ENCODE data around the gene DRAM2. TPM values are rescaled to one million over a fixed set of nuclear protein-coding genes. Genes with fewer than 3 reads are reported as not detected.

Gene DRAM2
- total RNA-seq, 1 experiment from 2014 or later, result 15.7 TPM

DNA sequence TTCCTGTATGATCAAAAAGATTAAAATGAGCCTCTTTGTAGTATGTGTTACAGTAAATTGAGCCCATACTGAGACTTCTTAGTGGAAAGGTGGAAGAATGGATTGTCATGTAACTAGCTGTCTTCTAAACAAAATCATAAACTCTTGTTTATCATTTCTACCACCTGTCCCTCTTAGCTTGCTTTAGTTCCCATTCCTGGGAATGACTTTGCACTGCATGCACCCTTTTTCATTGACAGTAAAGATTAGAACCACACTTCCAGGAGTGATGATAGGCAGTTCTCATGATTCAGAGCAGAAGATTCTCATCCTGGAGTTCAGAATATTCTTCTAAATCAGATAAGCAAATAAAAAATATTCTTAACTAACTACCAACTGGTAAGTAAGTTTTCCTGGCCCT, 32.6 kb upstream of the DRAM2 start:
- no peaks in the 10 kb centered on the region; the same call in 1 of the 2 replicates for H3K36me3 ChIP-seq (ENCODE audit: control insufficient read depth, insufficient read depth, low read length)
- H3K27me3 ChIP-seq (ENCODE audit: control insufficient read depth, insufficient read depth, low read length), result no peaks in the 10 kb centered on the region
- no TSS peak for BruUV-seq (replicated peaks)
- no peak overlapping the region for H3K4me3 ChIP-seq (ENCODE audit: low read depth in 2 of 2, low read length in 2 of 2)
- no peak for ATAC-seq
- H3K27ac ChIP-seq (ENCODE audit: low read length), result no peak overlapping the region
- intact Hi-C loops (cut with micrococcal nuclease; ENCODE audit: unreplicated experiment), result no loop called here
- no peaks in the 10 kb centered on the region for H3K9me3 ChIP-seq (ENCODE audit: control insufficient read depth, insufficient read depth, low read depth, low read length)
- in situ Hi-C loops (cut with HindIII; ENCODE audit: low pct_unique_long_range_greater_than_20kb, low sequenced_read_pairs), result no loop called here
- DNase-seq (ENCODE audit: low read depth, low spot score), result no peak
- POLR2A ChIA-PET, result no interaction called here
- TF ChIP-seq POLR2AphosphoS5 (IDR thresholded peaks at IDR 0.05; ENCODE audit: low read depth, low read length) (no peak), SIN3A (IDR thresholded peaks at IDR 0.05; ENCODE audit: borderline replicate concordance, insufficient read depth, low read depth, low read length) (no peak), TCF7L2 (IDR thresholded peaks at IDR 0.05; ENCODE audit: low read depth, low read length) (no peak)
- TF ChIP-seq, protein P1, sequence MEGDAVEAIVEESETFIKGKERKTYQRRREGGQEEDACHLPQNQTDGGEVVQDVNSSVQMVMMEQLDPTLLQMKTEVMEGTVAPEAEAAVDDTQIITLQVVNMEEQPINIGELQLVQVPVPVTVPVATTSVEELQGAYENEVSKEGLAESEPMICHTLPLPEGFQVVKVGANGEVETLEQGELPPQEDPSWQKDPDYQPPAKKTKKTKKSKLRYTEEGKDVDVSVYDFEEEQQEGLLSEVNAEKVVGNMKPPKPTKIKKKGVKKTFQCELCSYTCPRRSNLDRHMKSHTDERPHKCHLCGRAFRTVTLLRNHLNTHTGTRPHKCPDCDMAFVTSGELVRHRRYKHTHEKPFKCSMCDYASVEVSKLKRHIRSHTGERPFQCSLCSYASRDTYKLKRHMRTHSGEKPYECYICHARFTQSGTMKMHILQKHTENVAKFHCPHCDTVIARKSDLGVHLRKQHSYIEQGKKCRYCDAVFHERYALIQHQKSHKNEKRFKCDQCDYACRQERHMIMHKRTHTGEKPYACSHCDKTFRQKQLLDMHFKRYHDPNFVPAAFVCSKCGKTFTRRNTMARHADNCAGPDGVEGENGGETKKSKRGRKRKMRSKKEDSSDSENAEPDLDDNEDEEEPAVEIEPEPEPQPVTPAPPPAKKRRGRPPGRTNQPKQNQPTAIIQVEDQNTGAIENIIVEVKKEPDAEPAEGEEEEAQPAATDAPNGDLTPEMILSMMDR (IDR thresholded peaks at IDR 0.05), result no peak
- TF ChIP-seq, protein P2, sequence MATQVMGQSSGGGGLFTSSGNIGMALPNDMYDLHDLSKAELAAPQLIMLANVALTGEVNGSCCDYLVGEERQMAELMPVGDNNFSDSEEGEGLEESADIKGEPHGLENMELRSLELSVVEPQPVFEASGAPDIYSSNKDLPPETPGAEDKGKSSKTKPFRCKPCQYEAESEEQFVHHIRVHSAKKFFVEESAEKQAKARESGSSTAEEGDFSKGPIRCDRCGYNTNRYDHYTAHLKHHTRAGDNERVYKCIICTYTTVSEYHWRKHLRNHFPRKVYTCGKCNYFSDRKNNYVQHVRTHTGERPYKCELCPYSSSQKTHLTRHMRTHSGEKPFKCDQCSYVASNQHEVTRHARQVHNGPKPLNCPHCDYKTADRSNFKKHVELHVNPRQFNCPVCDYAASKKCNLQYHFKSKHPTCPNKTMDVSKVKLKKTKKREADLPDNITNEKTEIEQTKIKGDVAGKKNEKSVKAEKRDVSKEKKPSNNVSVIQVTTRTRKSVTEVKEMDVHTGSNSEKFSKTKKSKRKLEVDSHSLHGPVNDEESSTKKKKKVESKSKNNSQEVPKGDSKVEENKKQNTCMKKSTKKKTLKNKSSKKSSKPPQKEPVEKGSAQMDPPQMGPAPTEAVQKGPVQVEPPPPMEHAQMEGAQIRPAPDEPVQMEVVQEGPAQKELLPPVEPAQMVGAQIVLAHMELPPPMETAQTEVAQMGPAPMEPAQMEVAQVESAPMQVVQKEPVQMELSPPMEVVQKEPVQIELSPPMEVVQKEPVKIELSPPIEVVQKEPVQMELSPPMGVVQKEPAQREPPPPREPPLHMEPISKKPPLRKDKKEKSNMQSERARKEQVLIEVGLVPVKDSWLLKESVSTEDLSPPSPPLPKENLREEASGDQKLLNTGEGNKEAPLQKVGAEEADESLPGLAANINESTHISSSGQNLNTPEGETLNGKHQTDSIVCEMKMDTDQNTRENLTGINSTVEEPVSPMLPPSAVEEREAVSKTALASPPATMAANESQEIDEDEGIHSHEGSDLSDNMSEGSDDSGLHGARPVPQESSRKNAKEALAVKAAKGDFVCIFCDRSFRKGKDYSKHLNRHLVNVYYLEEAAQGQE (IDR thresholded peaks at IDR 0.05; ENCODE audit: insufficient read depth in 1 of 2, low read depth in 2 of 2, low read length in 1 of 2), result no peak
- H3K4me1 ChIP-seq (ENCODE audit: control insufficient read depth, insufficient read depth, low read length), result no peaks in the 10 kb centered on the region
- CTCF ChIA-PET, result no interaction called here

DNA sequence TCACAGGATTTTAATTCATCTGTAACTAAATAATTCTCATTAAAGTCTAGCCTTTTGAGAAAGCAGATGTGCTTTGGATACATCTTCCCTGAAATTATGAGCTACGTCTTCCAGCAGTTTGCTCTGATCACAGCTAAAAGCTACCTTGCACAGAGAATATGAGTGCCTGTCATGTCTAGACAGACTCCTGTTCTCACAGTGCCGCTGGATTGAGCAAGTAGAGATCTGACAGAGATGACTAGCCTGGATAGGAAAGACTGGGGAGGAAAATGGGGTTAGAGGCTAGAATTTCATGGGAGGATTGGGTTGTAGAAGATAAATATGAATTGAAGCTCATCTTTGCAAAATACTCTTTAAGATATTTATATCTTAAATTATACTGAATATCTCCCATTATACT, 24.3 kb upstream of the DRAM2 start:
- in situ Hi-C loops (cut with HindIII; ENCODE audit: low pct_unique_long_range_greater_than_20kb, low sequenced_read_pairs) (no loop called here), intact Hi-C loops (cut with micrococcal nuclease; ENCODE audit: unreplicated experiment) (no loop called here)
- no peak for ATAC-seq
- BruUV-seq (replicated peaks), result no TSS peak
- ChIA-PET POLR2A (no interaction called here), CTCF (no interaction called here)
- Histone ChIP-seq H3K9me3 (ENCODE audit: control insufficient read depth, insufficient read depth, low read depth, low read length) (no peaks in the 10 kb centered on the region), H3K27ac (ENCODE audit: low read length) (no peak overlapping the region), H3K4me3 (ENCODE audit: low read depth in 2 of 2, low read length in 2 of 2) (no peak overlapping the region), H3K36me3 (ENCODE audit: control insufficient read depth, insufficient read depth, low read length) (peaks cover 4% of the 10 kb centered on the region; the same call in 1 of the 2 replicates), H3K27me3 (ENCODE audit: control insufficient read depth, insufficient read depth, low read length) (no peaks in the 10 kb centered on the region), H3K4me1 (ENCODE audit: control insufficient read depth, insufficient read depth, low read length) (no peaks in the 10 kb centered on the region)
- TF ChIP-seq, protein P1 (IDR thresholded peaks at IDR 0.05), result no peak
- TF ChIP-seq, protein P2 (IDR thresholded peaks at IDR 0.05; ENCODE audit: insufficient read depth in 1 of 2, low read depth in 2 of 2, low read length in 1 of 2), result no peak
- no peak for TF ChIP-seq SIN3A (IDR thresholded peaks at IDR 0.05; ENCODE audit: borderline replicate concordance, insufficient read depth, low read depth, low read length)
- DNase-seq (ENCODE audit: low read depth, low spot score), result no peak

Measured in Panc1 (cell line).